B cell (primary cell): ENCODE results near the gene EIF4A3. TPM values are rescaled to one million over a fixed set of nuclear protein-coding genes. Genes with fewer than 3 reads are reported as not detected.

ENCODE experiments used
- ATAC-seq: fragments of 200-7000 bp; cut with Tn5 transposase; one replicate; pipeline ENCODE4 v1.10.0; 2021; ENCODE audit warnings: low read depth, mild to moderate bottlenecking, moderate number of reproducible peaks, moderate library complexity
- CTCF ChIA-PET: fragments of 350-600 bp; sonication (Branson Sonifier 250); formaldehyde crosslinking; loops from one replicate; lab custom pipeline; 2021; ENCODE audit warnings: antibody characterized with exemption, inconsistent platforms; lab: Charles Lee
- POLR2A ChIA-PET: fragments of 350-600 bp; sonication (Branson Sonifier 250); formaldehyde crosslinking; loops from one replicate; lab custom pipeline; 2021; ENCODE audit warnings: antibody characterized with exemption; lab: Charles Lee
- DNase-seq: peaks from one replicate; pipeline ENCODE4 v3.0.0; 2013
- H2AFZ ChIP-seq: 2 replicates; pipeline ENCODE4 v1.6.1; 2012; ENCODE audit warnings: mild to moderate bottlenecking, low read depth, low read length; ENCODE audit not compliant: insufficient read depth, poor library complexity, severe bottlenecking
- H3K27ac ChIP-seq, 2 donors: 1 replicate in 1 of 2; 2 replicates in 1 of 2; pipeline ENCODE4 v1.5.1; 2012 to 2013; ENCODE audit warnings: low read length in 2 of 2, mild to moderate bottlenecking in 2 of 2, moderate library complexity in 1 of 2
- H3K27me3 ChIP-seq, 4 experiments: fragments of 200-600 bp in 1 of 4; sonication (generic) in 1 of 4; replicated peaks in 1 of 4; 1 replicate in 2 of 4; 2 replicates in 2 of 4; pipeline versions ENCODE4 v1.6.1 to v1.7.0; 2013 to 2016; ENCODE audit warnings: low read length in 3 of 4, mild to moderate bottlenecking in 2 of 4, mixed read lengths in 1 of 4, moderate library complexity in 1 of 4; ENCODE audit not compliant: insufficient read depth in 4 of 4, control insufficient read depth in 3 of 4; ENCODE audit errors: control extremely low read depth in 1 of 4
- H3K36me3 ChIP-seq, 2 experiments: replicated peaks in 1 of 2; 1 replicate in 1 of 2; 2 replicates in 1 of 2; pipeline versions ENCODE4 v1.6.1 to v1.7.1; 2013; ENCODE audit warnings: low read length in 1 of 2; ENCODE audit not compliant: insufficient read depth in 2 of 2, control insufficient read depth in 1 of 2; ENCODE audit errors: control extremely low read depth in 1 of 2, extremely low read depth in 1 of 2
- H3K4me1 ChIP-seq, 2 donors: fragments of 200-600 bp in 1 of 2; sonication (generic) in 1 of 2; 1 replicate in 1 of 2; 2 replicates in 1 of 2; pipeline versions ENCODE4 v1.5.1 to v1.6.1; 2013 to 2017; ENCODE audit warnings: low read length in 2 of 2; ENCODE audit not compliant: control insufficient read depth in 2 of 2, insufficient read depth in 2 of 2
- H3K4me2 ChIP-seq: replicated peaks from 2 replicates; pipeline ENCODE3; 2012; ENCODE audit warnings: mild to moderate bottlenecking, low read depth, low read length; ENCODE audit not compliant: poor library complexity, severe bottlenecking
- H3K4me3 ChIP-seq, 5 experiments: fragments of 200-600 bp in 1 of 5; sonication (generic) in 1 of 5; 1 replicate in 3 of 5; 2 replicates in 2 of 5; pipeline versions ENCODE4 v1.5.1 to v1.7.0; 2011 to 2016; ENCODE audit warnings: low read length in 4 of 5, mild to moderate bottlenecking in 4 of 5, low read depth in 2 of 5, control low read depth in 1 of 5, moderate library complexity in 1 of 5; ENCODE audit not compliant: insufficient read depth in 1 of 5; ENCODE audit errors: control extremely low read depth in 1 of 5, extremely low read depth in 1 of 5
- H3K79me2 ChIP-seq: fragments of 200-600 bp; sonication (generic); one replicate; pipeline ENCODE4 v1.6.0; 2016; ENCODE audit warnings: low read length; ENCODE audit not compliant: control insufficient read depth, insufficient read depth
- H3K9ac ChIP-seq: fragments of 200-600 bp; sonication (generic); 2 replicates; pipeline ENCODE4 v1.6.1; 2017; ENCODE audit warnings: mild to moderate bottlenecking, low read length, moderate library complexity
- H3K9me3 ChIP-seq, 3 donors: one replicate each; pipeline versions ENCODE4 v1.6.1 to v1.7.1; 2013; ENCODE audit warnings: low read length in 2 of 3; ENCODE audit not compliant: control insufficient read depth in 2 of 3, insufficient read depth in 1 of 3; ENCODE audit errors: control extremely low read depth in 1 of 3
- H4K20me1 ChIP-seq: 2 replicates; pipeline ENCODE4 v1.6.0; 2012; ENCODE audit warnings: mild to moderate bottlenecking, low read length; ENCODE audit not compliant: insufficient read depth, control insufficient read depth, poor library complexity, severe bottlenecking
- H3K27ac Mint-ChIP-seq: one replicate; pipeline ENCODE4 v1.8.0; 2021; ENCODE audit warnings: mixed read lengths
- H3K27me3 Mint-ChIP-seq: one replicate; pipeline ENCODE4 v1.8.0; 2021; ENCODE audit warnings: mixed read lengths
- H3K4me1 Mint-ChIP-seq: one replicate; pipeline ENCODE4 v1.8.0; 2021; ENCODE audit warnings: mixed read lengths
- H3K4me3 Mint-ChIP-seq: one replicate; pipeline ENCODE4 v1.8.0; 2021; ENCODE audit warnings: mixed read lengths
- H3K9me3 Mint-ChIP-seq: one replicate; pipeline ENCODE4 v1.8.0; 2022; ENCODE audit warnings: mixed read lengths; ENCODE audit not compliant: insufficient read depth
- EZH2 ChIP-seq: IDR thresholded peaks from 2 replicates; pipeline ENCODE4 v1.6.1; 2012; ENCODE audit warnings: borderline replicate concordance, low read depth, mild to moderate bottlenecking, moderate library complexity, low read length; ENCODE audit not compliant: insufficient read depth, poor library complexity, severe bottlenecking
- WGBS: methylation state at CpG from one replicate; pipeline ENCODE4 v1.1.5; 2013; ENCODE audit warnings: missing lambda C conversion rate; ENCODE audit not compliant: insufficient coverage; 5-methylcytosine and 5-hydroxymethylcytosine counted together
- intact Hi-C: fragments of 100-400 bp; cut with micrococcal nuclease; formaldehyde crosslinking; loops from one replicate; pipeline ENCODE4 v1.10.0; 2022
- polyA plus RNA-seq: library from polyadenylated mRNA; depleted of rRNA; stranded (reverse); fragments of >200 nt; gene quantifications from 2 replicates; pipeline ENCODE4 v1.2.3, GENCODE V29; 2012
- total RNA-seq, 2 donors: library from RNA; stranded (reverse); fragments of 120-200 nt in 1 of 2; gene quantifications; 1 replicate in 1 of 2; 2 replicates in 1 of 2; pipeline versions ENCODE4 v1.2.3 to v1.2.4, GENCODE V29; 2013 to 2022
- TF ChIP-seq, protein P1 (sequence below): fragments of 200-600 bp; IDR thresholded peaks from one replicate; pipeline ENCODE4 v1.8.0; 2022; ENCODE audit warnings: antibody characterized with exemption, mild to moderate bottlenecking

The EIF4A3 gene
- total and polyA plus RNA-seq, 2 donors (not counting 1 experiment from before 2014, with no cell fraction given), result 86.0 to 137 TPM

GRCh38 chr17:80181431-80181830 is 34.5 kb upstream of the EIF4A3 start:
- H3K4me1 Mint-ChIP-seq, result no peaks in the 10 kb centered on the region
- no peaks in the 10 kb centered on the region for H4K20me1 ChIP-seq
- no peaks in the 10 kb centered on the region for H3K9me3 Mint-ChIP-seq
- no peaks in the 10 kb centered on the region for H3K36me3 ChIP-seq
- H3K9me3 ChIP-seq, result no peaks in the 10 kb centered on the region
- TF ChIP-seq EZH2, result no peak
- no peak overlapping the region for H3K4me2 ChIP-seq
- CTCF ChIA-PET, result no interaction called here
- POLR2A ChIA-PET, result no interaction called here
- H3K4me1 ChIP-seq, result no peaks in the 10 kb centered on the region
- no peak for DNase-seq
- H3K27me3 ChIP-seq, result peaks cover 0 to 2% (median 0%) of the 10 kb centered on the region in 4 experiments
- no peak for ATAC-seq
- H3K9ac ChIP-seq, result no peak overlapping the region
- no peak overlapping the region for H3K4me3 ChIP-seq
- intact Hi-C loops, result no loop called here
- H3K79me2 ChIP-seq, result no peaks in the 10 kb centered on the region
- 85% methylated on average over 11 of the region's 17 CpGs for WGBS
- no peak overlapping the region for H3K27ac Mint-ChIP-seq
- H3K27ac ChIP-seq, result no peak overlapping the region
- H3K4me3 Mint-ChIP-seq, result no peak overlapping the region
- H3K27me3 Mint-ChIP-seq, result peaks cover 7% of the 10 kb centered on the region
- no peak overlapping the region for H2AFZ ChIP-seq

GRCh38 chr17:80180192-80180591 is 33.3 kb upstream of the EIF4A3 start:
- ChIA-PET POLR2A (no interaction called here), CTCF (no interaction called here)
- no peak overlapping the region for H3K4me2 ChIP-seq
- H3K4me3 ChIP-seq, result no peak overlapping the region
- H3K4me3 Mint-ChIP-seq, result no peak overlapping the region
- intact Hi-C loops, result no loop called here
- H3K9me3 Mint-ChIP-seq, result no peaks in the 10 kb centered on the region
- peaks cover 0 to 2% (median 0%) of the 10 kb centered on the region in 4 experiments for H3K27me3 ChIP-seq
- H3K36me3 ChIP-seq, result no peaks in the 10 kb centered on the region
- H4K20me1 ChIP-seq, result no peaks in the 10 kb centered on the region
- H3K79me2 ChIP-seq, result no peaks in the 10 kb centered on the region
- H3K4me1 Mint-ChIP-seq, result no peaks in the 10 kb centered on the region
- H3K27ac Mint-ChIP-seq, result no peak overlapping the region
- no peaks in the 10 kb centered on the region for H3K4me1 ChIP-seq
- H3K9me3 ChIP-seq, result no peaks in the 10 kb centered on the region
- TF ChIP-seq, protein P1, sequence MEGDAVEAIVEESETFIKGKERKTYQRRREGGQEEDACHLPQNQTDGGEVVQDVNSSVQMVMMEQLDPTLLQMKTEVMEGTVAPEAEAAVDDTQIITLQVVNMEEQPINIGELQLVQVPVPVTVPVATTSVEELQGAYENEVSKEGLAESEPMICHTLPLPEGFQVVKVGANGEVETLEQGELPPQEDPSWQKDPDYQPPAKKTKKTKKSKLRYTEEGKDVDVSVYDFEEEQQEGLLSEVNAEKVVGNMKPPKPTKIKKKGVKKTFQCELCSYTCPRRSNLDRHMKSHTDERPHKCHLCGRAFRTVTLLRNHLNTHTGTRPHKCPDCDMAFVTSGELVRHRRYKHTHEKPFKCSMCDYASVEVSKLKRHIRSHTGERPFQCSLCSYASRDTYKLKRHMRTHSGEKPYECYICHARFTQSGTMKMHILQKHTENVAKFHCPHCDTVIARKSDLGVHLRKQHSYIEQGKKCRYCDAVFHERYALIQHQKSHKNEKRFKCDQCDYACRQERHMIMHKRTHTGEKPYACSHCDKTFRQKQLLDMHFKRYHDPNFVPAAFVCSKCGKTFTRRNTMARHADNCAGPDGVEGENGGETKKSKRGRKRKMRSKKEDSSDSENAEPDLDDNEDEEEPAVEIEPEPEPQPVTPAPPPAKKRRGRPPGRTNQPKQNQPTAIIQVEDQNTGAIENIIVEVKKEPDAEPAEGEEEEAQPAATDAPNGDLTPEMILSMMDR, result no peak
- no peak for TF ChIP-seq EZH2
- no peak overlapping the region for H3K9ac ChIP-seq
- WGBS, result 91% methylated on average over 14 of the region's 14 CpGs
- DNase-seq (no peak), ATAC-seq (no peak)
- peaks cover 7% of the 10 kb centered on the region for H3K27me3 Mint-ChIP-seq
- no peak overlapping the region for H2AFZ ChIP-seq
- no peak overlapping the region for H3K27ac ChIP-seq
